AG09309 (cell line): ENCODE measurements around the gene SLC30A7.

Source experiments
- DNase-seq: peaks from one replicate; pipeline ENCODE4 v3.0.0-alpha.2; 2010; ENCODE audit warnings: low read depth
- H3K4me3 ChIP-seq: 2 replicates; pipeline ENCODE4 v1.5.1; 2011; ENCODE audit warnings: mild to moderate bottlenecking, low read depth, low read length, moderate library complexity; ENCODE audit not compliant: control insufficient read depth
- TF ChIP-seq, protein P1 (sequence below): IDR thresholded peaks from 2 replicates; pipeline ENCODE4 v1.5.1; 2011; ENCODE audit warnings: mild to moderate bottlenecking, low read depth, low read length, inconsistent platforms; ENCODE audit not compliant: insufficient read depth, control insufficient read depth; ENCODE audit errors: missing control alignments

The SLC30A7 gene

DNA sequence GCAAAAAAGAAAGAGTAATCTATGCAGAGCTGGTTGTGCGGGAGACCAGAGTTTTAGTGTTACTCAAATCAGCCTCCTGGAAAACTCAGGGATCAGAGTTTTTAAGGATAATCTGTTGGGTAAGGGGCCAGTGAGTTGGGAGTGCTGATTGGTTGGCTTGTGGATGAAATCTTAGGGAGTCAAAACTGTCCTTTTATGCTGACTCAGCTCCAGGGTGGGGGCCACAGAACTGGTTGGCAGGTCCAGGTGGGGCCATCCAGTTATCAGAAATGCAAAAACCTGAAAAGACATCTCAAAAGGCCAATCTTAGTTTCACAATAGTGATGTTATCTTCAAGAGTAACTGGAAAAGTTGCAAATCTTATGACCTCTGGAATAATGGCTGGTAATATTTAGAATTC is 4.5 kb upstream of the SLC30A7 start:
- TF ChIP-seq, protein P1, sequence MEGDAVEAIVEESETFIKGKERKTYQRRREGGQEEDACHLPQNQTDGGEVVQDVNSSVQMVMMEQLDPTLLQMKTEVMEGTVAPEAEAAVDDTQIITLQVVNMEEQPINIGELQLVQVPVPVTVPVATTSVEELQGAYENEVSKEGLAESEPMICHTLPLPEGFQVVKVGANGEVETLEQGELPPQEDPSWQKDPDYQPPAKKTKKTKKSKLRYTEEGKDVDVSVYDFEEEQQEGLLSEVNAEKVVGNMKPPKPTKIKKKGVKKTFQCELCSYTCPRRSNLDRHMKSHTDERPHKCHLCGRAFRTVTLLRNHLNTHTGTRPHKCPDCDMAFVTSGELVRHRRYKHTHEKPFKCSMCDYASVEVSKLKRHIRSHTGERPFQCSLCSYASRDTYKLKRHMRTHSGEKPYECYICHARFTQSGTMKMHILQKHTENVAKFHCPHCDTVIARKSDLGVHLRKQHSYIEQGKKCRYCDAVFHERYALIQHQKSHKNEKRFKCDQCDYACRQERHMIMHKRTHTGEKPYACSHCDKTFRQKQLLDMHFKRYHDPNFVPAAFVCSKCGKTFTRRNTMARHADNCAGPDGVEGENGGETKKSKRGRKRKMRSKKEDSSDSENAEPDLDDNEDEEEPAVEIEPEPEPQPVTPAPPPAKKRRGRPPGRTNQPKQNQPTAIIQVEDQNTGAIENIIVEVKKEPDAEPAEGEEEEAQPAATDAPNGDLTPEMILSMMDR, result no peak
- DNase-seq, result no peak
- H3K4me3 ChIP-seq, result no peak overlapping the region

DNA sequence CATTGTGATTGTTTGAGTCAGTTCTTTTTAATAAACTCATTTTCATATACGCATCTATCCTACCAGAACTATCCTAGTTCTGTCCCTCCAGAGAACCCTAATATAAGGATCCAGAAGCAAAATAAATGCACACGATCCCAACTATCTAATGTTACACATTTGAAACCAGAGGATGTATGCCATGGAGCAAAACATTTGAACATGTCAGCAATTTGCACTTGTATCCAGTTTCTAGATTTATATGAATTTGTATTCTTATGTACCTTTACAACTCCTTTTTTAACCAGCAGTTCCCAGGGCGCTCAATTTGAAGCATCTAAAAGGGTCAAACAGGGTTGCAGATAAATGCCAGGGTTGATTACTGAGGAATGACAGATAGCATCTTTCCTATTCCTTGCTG is 3.3 kb upstream of the SLC30A7 start:
- H3K4me3 ChIP-seq, result no peak overlapping the region
- TF ChIP-seq, protein P1, result no peak
- DNase-seq, result no peak

DNA sequence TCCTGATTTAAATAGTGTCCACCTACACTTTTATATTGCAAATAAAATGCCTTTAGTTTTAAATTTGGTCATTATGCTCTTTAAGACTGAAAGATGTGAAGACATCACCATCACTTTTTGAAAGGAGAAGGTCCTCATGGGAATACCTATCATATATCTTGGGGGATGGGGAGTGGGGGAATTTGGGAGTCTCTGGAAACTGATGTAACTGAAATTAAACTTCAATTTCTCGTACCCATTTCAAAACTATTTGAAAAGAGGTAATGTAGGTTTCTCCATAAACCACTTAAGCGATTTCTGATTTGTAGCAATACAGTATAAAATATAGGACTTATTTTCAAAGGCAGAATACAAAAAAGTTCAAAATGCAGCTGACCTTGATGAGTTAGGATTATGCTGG is 2.2 kb upstream of the SLC30A7 start:
- H3K4me3 ChIP-seq, result peak overlapping the region; percentile 100
- no peak for DNase-seq
- TF ChIP-seq, protein P1, result no peak

DNA sequence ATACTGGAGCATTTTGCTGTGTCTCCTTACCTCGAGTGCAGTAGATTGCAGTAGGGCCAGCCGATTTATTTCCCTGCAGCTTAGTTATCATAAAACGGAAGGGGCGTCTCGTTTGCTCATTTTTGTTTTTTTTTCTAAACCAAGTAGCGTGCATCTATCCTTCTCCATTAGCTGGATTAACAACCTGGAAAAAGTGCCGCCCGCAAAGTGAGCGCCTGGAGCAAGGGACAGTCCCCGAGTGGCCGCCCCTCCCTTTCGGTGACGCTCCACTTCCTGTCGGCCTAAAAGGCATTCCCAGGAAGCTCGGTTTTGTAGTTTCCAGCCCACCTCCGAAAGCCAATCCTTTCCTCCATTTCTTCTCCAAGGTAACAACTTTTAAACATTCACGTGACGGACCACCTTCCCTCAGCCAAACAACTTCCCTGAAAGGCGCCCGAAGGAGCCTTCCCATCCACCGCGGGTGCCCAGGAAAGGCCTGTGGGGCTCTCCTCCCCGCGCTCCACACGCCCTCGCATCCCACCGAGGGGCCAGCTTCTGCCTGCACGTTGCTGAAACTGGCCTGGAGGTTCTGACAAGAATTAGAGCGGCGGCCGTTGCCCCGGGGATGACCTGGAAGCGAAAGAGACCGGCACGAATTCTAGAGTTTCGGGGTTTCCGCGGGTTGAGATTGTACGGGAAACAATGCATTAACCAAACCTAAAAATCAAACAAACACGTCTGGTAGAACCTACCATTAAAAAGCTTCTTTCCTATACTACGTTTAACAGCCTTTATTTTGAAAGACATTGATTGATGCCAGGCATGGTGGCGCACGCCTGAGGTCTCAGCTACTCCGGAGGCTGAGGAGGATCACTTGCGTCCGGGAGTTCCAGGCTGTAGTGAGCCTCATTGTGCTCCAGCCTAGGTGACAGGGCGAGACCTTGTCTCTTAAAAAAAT is 1.0 kb upstream of the SLC30A7 start, which contains the start of gene EXTL2:
TSS of gene EXTL2 (minus strand) at position 240 of the 937 bp plus-strand sequence. CDS start 6,085 bp downstream, outside the sequence.
- TF ChIP-seq, protein P1, result no peak

DNA sequence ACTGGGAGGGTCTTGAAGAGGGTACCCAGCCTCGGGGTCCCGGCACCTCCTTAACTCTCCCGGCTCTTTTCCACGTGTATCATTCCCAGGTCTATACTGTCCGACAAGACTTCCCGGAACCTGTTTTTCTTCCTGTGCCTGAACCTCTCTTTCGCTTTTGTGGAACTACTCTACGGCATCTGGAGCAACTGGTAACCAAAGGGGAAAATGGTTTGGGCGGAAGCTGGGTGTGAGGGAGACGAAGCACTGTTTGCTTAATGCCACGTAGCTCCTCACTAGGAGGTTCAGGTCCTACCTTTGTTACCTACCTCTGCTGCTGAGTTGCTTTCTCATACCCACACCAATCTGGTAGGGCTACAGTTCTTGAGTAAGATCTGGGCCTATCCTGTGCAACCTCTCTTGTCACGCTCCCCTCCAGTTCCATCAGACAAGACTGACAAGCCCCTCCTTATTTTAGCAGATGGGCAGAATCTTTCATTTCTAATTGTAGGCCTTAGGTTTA is 642 bp downstream of the SLC30A7 start:
- peak overlapping the region; percentile 100 for H3K4me3 ChIP-seq
- TF ChIP-seq, protein P1, result no peak
- DNase-seq, result no peak

More for the DNA sequence above, 1.0 kb upstream of the SLC30A7 start, which contains the start of gene EXTL2:
- peak within 1 kb of the TSS; percentile 100 for H3K4me3 ChIP-seq
- DNase-seq, result no peak

DNA sequence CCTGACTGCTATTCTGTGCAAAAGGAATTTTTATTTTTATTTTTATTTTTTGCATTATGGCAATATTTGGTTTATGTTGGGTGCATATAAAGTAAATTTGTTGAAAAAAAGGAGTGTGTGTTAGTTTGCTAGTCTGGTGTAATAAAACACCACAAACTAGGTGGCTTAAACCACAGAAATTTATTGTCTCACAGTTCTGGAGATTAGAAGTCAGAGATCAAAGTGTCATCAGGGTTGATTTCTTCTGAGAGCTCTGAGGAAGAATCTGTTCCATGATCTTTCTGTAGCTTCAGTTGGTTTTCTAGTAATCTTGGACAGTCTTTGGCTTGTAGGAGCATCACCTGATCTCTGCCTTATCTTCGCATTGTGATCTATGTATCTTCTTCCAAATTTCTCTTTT is 6.5 kb downstream of the SLC30A7 start:
- DNase-seq, result no peak
- TF ChIP-seq, protein P1, result no peak

More for the DNA sequence above, 6.5 kb downstream of the SLC30A7 start:
- H3K4me3 ChIP-seq, result no peak overlapping the region
